ENCODE data around the gene ARL8A. TPM values are rescaled to one million over a fixed set of nuclear protein-coding genes. Genes with fewer than 3 reads are reported as not detected.
A peak's percentile ranks its signal among the peaks of the same experiment; 100 is the strongest.
"Not testable (repeated sequence)": the region's sequence is repeated elsewhere in the genome, so short reads cannot be mapped to it uniquely, and the experiment has no call there.

The ARL8A gene
- total and polyA plus RNA-seq, 2 experiments from 2014 or later = 32.5 to 33.9 TPM

DNA sequence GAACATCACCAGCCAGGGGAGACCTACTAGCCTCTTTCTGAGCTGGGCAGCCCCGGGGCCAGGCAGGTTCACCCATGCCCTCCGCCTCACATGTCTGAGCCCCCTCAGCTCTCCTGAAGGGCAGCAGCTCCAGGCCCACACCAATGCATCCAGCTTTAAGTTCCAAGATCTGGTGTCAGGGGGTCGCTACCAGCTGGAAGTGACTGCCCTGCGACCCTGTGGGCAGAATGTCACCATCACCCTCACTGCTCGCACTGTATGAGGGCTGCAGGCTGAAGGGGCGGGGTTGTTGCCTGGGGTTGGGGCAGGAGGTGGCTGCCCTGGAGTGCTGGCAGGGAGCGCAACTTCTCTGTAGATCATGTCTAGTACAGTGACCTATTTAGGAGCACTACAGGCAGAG lies 24.3 kb upstream of the ARL8A start:
- no peak for TF ChIP-seq EZH2phosphoT487 (IDR thresholded peaks at IDR 0.05; ENCODE audit: insufficient read depth, low read depth)
- TF ChIP-seq EZH2 (IDR thresholded peaks at IDR 0.05; ENCODE audit: insufficient read depth, poor library complexity, severe bottlenecking) = no peak
- no peak overlapping the region for H3K4me2 ChIP-seq (ENCODE audit: unreplicated experiment)
- H3K79me2 ChIP-seq (ENCODE audit: insufficient read depth) = no peaks in the 10 kb centered on the region
- H4K20me1 ChIP-seq (ENCODE audit: insufficient read depth) = no peaks in the 10 kb centered on the region
- no peak for DNase-seq
- H3K27ac ChIP-seq = no peak overlapping the region
- H3K9me2 ChIP-seq (ENCODE audit: insufficient read depth) = no peaks in the 10 kb centered on the region
- no peak overlapping the region for H3K4me3 ChIP-seq
- H3K36me3 ChIP-seq (ENCODE audit: low read depth) = no peaks in the 10 kb centered on the region
- H3F3A ChIP-seq (ENCODE audit: insufficient read depth) = no peaks in the 10 kb centered on the region
- 77 to 82% methylated on average over 7 of the region's 7 CpGs for WGBS, 2 experiments (ENCODE audit: low coverage in 1 of 2, low lambda C conversion rate in 2 of 2, missing lambda C conversion rate in 2 of 2)
- peaks cover 7% of the 10 kb centered on the region; the same call in 1 of the 2 replicates for H3K4me1 ChIP-seq (ENCODE audit: insufficient read depth)
- no peak overlapping the region for H2AFZ ChIP-seq
- no peaks in the 10 kb centered on the region for H3K9me3 ChIP-seq (ENCODE audit: low read depth)
- in situ Hi-C loops (cut with MboI) = no loop called here
- H3K9ac ChIP-seq = no peak overlapping the region
- no peaks in the 10 kb centered on the region for H3K27me3 ChIP-seq (replicated peaks; ENCODE audit: insufficient read depth)

DNA sequence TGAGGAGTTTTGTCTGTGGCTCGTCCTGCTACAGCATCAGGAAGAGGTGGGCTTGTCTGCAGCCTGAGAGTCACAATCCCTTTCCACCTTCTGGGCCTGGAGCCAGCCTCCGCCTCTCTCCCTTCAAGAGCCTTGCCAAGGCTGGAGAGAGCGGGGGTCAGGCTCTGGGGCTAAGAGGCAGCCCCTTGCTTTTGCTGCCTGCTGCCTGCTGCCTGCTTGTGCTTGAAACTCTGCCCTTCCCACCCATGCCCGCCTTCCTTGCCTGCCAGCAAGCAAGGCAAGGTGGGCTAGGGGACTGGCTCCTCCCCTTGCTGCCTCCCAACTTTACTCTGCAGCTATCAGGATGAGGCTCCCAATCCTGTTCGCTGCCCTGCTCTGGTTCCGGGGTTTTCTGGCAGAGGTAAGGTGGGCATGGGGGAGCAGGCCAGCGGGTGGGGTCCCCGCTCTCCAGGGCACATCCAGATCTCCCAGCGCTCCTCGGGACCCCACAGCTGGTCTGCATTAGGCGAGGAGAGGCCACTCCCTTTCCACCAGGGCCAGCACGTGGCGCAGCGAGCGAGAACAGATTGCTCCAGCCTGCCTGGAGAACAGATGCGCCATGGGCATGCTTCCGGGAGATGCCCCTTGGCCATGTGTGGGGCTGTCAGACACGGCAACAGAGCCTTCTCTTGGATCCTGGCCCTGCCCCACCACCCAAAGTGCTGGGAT lies 23.3 kb upstream of the ARL8A start:
- WGBS, 2 experiments (ENCODE audit: low coverage in 1 of 2, low lambda C conversion rate in 2 of 2, missing lambda C conversion rate in 2 of 2) = 13 to 14% methylated on average over 18 of the region's 18 CpGs
- in situ Hi-C loops (cut with MboI) = no loop called here
- Histone ChIP-seq H3K4me3 (no peak overlapping the region), H3K4me2 (ENCODE audit: unreplicated experiment) (peak overlapping the region; percentile 28), H3K9me3 (ENCODE audit: low read depth) (no peaks in the 10 kb centered on the region), H3K4me1 (ENCODE audit: insufficient read depth) (peaks cover 7% of the 10 kb centered on the region; the same call in 1 of the 2 replicates), H3K27ac (no peak overlapping the region), H3K27me3 (replicated peaks; ENCODE audit: insufficient read depth) (no peaks in the 10 kb centered on the region), H2AFZ (peak overlapping the region; percentile 62), H3F3A (ENCODE audit: insufficient read depth) (no peaks in the 10 kb centered on the region), H3K79me2 (ENCODE audit: insufficient read depth) (no peaks in the 10 kb centered on the region), H3K36me3 (ENCODE audit: low read depth) (no peaks in the 10 kb centered on the region), H4K20me1 (ENCODE audit: insufficient read depth) (no peaks in the 10 kb centered on the region), H3K9me2 (ENCODE audit: insufficient read depth) (no peaks in the 10 kb centered on the region), H3K9ac (no peak overlapping the region)
- no peak for TF ChIP-seq EZH2 (IDR thresholded peaks at IDR 0.05; ENCODE audit: insufficient read depth, poor library complexity, severe bottlenecking)
- no peak for TF ChIP-seq EZH2phosphoT487 (IDR thresholded peaks at IDR 0.05; ENCODE audit: insufficient read depth, low read depth)
- peak; percentile 80 for DNase-seq

DNA sequence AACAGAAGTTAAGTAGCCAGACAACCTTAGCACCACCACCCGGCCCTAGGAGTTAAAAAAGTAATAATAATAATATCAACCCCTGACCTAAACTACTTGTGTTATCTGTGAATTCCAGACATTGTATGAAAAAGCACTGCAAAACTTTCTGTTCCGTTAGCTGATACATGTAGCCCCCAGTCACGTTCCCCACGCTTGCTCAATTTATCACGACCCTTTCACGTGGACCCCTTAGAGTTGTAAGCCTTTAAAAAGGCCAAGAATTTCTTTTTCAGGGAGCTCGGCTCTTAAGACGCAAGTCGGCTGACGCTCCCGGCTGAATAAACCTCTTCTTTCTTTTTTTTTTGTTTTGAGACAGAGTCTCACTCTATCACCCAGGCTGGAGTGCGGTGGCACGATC lies 22.5 kb upstream of the ARL8A start:
- H3K27me3 ChIP-seq (replicated peaks; ENCODE audit: insufficient read depth); H2AFZ ChIP-seq; DNase-seq; in situ Hi-C loops (cut with MboI); H3K9me3 ChIP-seq (ENCODE audit: low read depth); H3K4me3 ChIP-seq; H3K36me3 ChIP-seq (ENCODE audit: low read depth); H3K79me2 ChIP-seq (ENCODE audit: insufficient read depth); H3K9ac ChIP-seq; H3K27ac ChIP-seq; H3F3A ChIP-seq (ENCODE audit: insufficient read depth); H4K20me1 ChIP-seq (ENCODE audit: insufficient read depth); H3K4me2 ChIP-seq (ENCODE audit: unreplicated experiment); H3K9me2 ChIP-seq (ENCODE audit: insufficient read depth); H3K4me1 ChIP-seq (ENCODE audit: insufficient read depth): not testable (repeated sequence)
- whole genome bisulfite sequencing, 2 experiments (ENCODE audit: low coverage in 1 of 2, low lambda C conversion rate in 2 of 2, missing lambda C conversion rate in 2 of 2) = 74 to 85% methylated on average over 13 of the region's 13 CpGs

DNA sequence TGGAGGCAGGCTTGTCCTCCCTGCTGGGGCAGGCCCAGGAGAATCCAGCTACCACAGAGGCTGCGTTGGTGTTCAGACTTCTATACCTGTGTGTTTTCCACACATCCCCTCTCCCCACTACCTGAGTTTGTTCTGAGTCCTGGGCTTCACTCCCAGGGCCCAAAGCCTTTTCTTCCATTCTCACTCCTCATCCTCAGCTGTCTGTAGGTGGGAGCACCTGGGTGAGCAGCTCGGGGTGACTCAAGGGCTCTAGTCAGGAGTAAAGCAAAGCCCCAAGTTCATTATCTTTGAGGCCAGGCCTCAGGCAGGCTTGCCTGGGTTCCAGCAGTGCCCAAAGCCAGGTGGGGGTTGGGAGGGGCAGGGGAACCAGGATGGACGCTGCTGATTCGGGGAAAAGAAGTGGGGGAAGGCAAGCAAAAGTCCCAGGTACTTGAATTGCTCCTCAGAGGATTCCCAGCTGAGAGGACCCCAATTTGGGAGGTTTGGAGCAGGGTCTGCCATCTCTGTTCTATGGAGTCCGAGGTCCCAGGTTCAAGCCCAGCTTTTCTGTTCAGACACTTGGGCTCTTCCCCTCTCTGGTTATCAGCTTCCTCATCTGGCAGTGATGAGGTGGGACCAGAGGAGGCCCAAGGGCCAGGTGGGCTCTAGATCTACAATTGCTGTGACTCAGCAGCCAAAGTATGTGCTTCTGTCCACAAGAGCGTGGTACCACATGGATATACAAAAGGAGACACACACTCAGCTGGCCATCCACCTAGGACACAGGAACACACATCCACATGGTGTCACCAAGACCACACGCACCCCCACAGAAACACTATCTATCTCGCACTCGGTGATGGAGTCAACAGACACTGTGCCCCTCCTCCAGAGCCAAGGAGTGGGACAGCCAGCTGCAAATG lies 21.7 kb upstream of the ARL8A start:
- no peak for DNase-seq
- no peaks in the 10 kb centered on the region for H3K9me2 ChIP-seq (ENCODE audit: insufficient read depth)

More for the DNA sequence above, 21.7 kb upstream of the ARL8A start:
- Histone ChIP-seq H4K20me1 (ENCODE audit: insufficient read depth) (no peaks in the 10 kb centered on the region), H3K9ac (no peak overlapping the region), H3K27ac (no peak overlapping the region), H3K4me2 (ENCODE audit: unreplicated experiment) (no peak overlapping the region), H3K4me3 (no peak overlapping the region), H3F3A (ENCODE audit: insufficient read depth) (no peaks in the 10 kb centered on the region), H2AFZ (no peak overlapping the region), H3K36me3 (ENCODE audit: low read depth) (no peaks in the 10 kb centered on the region), H3K9me3 (ENCODE audit: low read depth) (no peaks in the 10 kb centered on the region), H3K4me1 (ENCODE audit: insufficient read depth) (peaks cover 7% of the 10 kb centered on the region; the same call in 1 of the 2 replicates), H3K79me2 (ENCODE audit: insufficient read depth) (no peaks in the 10 kb centered on the region), H3K27me3 (replicated peaks; ENCODE audit: insufficient read depth) (no peaks in the 10 kb centered on the region)
- in situ Hi-C loops (cut with MboI) = no loop called here
- 83 to 86% methylated on average over 9 of the region's 9 CpGs for WGBS, 2 experiments (ENCODE audit: low coverage in 1 of 2, low lambda C conversion rate in 2 of 2, missing lambda C conversion rate in 2 of 2)
- TF ChIP-seq EZH2 (IDR thresholded peaks at IDR 0.05; ENCODE audit: insufficient read depth, poor library complexity, severe bottlenecking) (no peak), EZH2phosphoT487 (IDR thresholded peaks at IDR 0.05; ENCODE audit: insufficient read depth, low read depth) (no peak)
